ENCODE results near the gene HERPUD1.
"Not testable (repeated sequence)": the region's sequence is repeated elsewhere in the genome, so short reads cannot be mapped to it uniquely, and the experiment has no call there.

The HERPUD1 gene, protein sequence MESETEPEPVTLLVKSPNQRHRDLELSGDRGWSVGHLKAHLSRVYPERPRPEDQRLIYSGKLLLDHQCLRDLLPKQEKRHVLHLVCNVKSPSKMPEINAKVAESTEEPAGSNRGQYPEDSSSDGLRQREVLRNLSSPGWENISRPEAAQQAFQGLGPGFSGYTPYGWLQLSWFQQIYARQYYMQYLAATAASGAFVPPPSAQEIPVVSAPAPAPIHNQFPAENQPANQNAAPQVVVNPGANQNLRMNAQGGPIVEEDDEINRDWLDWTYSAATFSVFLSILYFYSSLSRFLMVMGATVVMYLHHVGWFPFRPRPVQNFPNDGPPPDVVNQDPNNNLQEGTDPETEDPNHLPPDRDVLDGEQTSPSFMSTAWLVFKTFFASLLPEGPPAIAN
- long read RNA-seq, donor 1, transcript HERPUD1-204 (8 exons, 2,946 nt), result major isoform, 25 of 41 reads
- long read RNA-seq, donor 1, partial matches to known transcripts, result 11 of 41 reads
- long read RNA-seq, donor 1, other reads (novel, unspliced or antisense), result 0 of 41 reads
- long read RNA-seq, donor 2, transcript HERPUD1-204 (8 exons, 2,946 nt), result major isoform, 12 of 24 reads
- long read RNA-seq, donor 2, partial matches to known transcripts, result 5 of 24 reads
- long read RNA-seq, donor 2, other reads (novel, unspliced or antisense), result 0 of 24 reads
- long read RNA-seq, donor 3, transcript HERPUD1-204 (8 exons, 2,946 nt), result major isoform, 14 of 32 reads
- long read RNA-seq, donor 3, partial matches to known transcripts, result 10 of 32 reads
- long read RNA-seq, donor 3, other reads (novel, unspliced or antisense), result 0 of 32 reads
- long read RNA-seq, donor 4, transcript HERPUD1-204 (8 exons, 2,946 nt), result major isoform, 23 of 28 reads
- long read RNA-seq, donor 4, partial matches to known transcripts, result 0 of 28 reads
- long read RNA-seq, donor 4, other reads (novel, unspliced or antisense), result 0 of 28 reads
- long read RNA-seq, donor 5, transcript HERPUD1-204 (8 exons, 2,946 nt), result major isoform, 32 of 53 reads
- long read RNA-seq, donor 5, partial matches to known transcripts, result 11 of 53 reads
- long read RNA-seq, donor 5, other reads (novel, unspliced or antisense), result 0 of 53 reads
- long read RNA-seq, donor 6, transcript HERPUD1-204 (8 exons, 2,946 nt), result major isoform, 34 of 55 reads
- long read RNA-seq, donor 6, transcript HERPUD1-216 (2 exons, 509 nt), result minor isoform, 5 of 55 reads
- long read RNA-seq, donor 6, partial matches to known transcripts, result 11 of 55 reads
- long read RNA-seq, donor 6, other reads (novel, unspliced or antisense), result 0 of 55 reads
- long read RNA-seq, donor 7, result 0 reads
- long read RNA-seq, donor 8, transcript HERPUD1-204 (8 exons, 2,946 nt), result major isoform, 38 of 43 reads
- long read RNA-seq, donor 8, partial matches to known transcripts, result 0 of 43 reads
- long read RNA-seq, donor 8, other reads (novel, unspliced or antisense), result 0 of 43 reads

DNA sequence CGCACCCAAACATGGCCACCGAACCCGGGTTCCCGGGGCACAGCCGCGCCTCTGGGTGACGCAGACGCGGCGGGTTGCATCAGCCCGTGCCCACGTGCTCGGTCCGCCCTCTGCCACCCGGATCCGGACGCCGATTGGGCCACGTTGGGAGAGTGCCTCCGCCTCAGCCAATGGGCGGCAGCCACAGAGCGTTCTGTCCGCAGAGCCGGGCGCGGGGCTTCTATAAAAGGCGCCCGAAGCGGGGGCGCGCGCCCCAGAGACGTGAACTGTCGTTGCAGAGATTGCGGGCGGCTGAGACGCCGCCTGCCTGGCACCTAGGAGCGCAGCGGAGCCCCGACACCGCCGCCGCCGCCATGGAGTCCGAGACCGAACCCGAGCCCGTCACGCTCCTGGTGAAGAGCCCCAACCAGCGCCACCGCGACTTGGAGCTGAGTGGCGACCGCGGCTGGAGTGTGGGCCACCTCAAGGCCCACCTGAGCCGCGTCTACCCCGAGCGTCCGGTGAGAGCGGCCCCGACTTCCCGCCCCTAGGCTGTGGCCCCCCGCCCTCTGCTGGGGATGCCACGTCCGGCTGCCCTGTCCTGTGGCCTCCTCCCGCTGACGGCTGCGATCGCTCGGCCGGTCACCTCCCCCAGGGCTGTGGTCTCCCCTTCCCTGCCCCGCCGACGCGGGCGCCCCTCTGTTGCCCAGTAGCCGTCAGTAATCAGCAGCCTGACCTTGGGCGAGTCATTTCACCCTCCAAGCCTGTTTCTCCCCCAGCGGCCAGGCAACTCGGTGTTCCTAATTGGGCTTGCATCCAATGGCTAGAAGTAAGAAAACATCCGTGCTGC is at the start of gene HERPUD1:
Gene HERPUD1, plus strand, starts transcription at position 251 of the 829 bp plus-strand sequence. Its CDS starts 103 bp downstream, at position 354.
- peak; percentile 93 for DNase-seq

DNA sequence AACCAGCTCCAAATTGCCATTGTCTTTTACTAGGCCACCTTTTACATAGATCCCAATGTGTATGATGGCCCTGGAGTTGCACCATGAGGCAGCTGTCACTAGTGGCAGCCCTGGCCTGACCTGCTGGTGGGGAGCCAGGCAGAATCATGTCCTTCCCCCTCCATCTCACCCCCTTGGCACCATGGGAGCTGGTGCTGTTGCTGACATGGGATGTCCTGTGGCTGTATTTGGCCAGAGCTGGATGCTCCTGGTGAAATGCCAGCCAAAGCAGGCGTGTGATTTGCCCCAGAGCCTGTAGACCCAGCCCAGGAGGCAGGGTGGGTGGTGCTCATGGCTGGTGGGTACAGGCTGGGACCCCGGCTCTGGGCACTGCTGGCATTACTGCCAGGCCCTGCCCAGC is 48.4 kb upstream of the HERPUD1 start:
- DNase-seq, result no peak

DNA sequence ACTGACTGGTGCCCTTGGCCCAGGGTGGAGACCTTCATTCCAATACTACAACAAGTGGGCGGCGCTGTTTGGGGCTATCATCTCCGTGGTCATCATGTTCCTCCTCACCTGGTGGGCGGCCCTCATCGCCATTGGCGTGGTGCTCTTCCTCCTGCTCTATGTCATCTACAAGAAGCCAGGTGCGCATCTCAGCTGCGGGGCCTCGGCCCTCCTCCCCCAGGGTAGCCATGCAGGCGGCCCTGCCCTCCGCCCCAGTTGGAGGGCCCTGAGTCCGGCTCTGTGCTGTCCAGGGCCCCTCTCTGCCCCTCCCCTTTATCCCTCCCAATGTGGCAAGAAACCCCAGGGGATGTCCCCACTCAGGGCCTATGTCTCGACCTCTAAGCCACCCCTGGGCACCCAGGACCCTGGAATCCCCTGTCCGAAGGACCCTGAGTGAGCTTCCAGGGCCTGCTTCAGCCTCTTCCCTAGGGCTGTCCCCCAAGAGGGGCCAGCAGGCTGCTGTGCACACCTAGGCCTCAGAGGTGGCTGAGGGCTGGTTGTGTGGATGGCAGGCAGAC is 47.8 kb upstream of the HERPUD1 start:
- no peak for DNase-seq

DNA sequence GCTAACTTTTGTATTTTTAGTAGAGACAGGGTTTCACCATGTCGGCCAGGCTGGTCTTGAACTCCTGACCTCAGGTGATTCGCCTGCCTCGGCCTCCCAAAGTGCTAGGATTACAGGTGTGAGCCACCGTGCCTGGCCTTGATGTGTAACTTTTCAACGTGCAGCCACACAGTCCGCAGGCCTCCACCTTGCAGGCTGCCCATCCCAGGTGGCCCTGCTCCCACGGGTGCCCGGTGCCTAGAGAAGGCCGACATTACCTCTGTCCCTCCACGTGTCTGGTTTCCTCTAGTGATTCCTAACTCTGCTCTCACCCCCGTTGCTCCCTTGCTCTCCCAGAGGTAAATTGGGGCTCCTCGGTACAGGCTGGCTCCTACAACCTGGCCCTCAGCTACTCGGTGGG is 47.0 kb upstream of the HERPUD1 start:
- not testable (repeated sequence) for DNase-seq

DNA sequence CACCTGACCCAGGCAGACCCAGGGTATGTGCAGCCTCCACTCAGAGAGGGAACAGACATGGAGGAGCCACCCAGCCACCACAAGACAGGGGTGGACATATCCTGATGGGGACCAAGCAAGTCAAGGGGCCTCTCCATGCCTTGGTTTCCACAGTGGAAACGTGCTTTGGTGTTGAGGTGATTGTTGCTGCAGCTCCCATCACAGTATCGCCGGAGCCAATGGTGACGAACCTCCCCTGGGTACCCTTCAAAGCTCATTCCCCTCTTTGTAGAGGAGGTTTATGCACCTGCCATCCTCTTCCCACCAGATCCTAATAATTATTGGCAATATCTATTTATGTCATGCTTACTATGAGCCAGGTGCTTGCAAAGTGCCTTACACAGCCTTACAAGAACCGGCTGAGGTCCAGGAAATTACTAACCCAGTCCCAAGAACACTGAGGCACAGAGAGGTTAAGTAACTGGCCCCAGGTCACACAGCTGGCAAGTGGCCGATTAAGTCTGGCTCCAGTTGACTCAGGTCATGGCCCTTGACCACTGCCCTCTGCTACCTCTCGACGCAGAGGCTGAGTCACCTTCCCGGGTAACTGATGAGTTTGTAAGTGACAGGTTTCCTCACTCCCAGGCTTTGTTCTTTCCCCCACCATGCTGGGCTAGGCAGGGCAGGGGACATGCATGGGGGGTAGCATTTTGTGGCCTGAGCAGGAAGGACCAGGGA is 46.3 kb upstream of the HERPUD1 start:
- DNase-seq, result no peak

DNA sequence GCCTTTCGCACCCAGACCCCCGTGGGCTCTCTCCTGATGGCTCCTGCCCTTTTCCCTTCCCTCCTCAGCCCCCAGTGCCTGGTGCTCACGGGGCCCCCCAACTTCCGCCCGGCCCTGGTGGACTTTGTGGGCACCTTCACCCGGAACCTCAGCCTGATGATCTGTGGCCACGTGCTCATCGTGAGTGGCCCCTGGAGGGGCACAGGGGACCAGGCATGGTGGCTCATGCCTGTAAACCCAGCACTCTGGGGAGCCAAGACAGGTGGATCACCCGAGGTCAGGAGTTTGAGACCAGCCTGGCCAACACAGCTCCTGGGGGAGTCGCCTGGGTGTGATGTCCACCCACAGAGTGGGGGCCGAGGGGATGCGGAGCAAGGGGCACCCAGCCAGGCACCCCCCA is 45.6 kb upstream of the HERPUD1 start:
- no peak for DNase-seq

DNA sequence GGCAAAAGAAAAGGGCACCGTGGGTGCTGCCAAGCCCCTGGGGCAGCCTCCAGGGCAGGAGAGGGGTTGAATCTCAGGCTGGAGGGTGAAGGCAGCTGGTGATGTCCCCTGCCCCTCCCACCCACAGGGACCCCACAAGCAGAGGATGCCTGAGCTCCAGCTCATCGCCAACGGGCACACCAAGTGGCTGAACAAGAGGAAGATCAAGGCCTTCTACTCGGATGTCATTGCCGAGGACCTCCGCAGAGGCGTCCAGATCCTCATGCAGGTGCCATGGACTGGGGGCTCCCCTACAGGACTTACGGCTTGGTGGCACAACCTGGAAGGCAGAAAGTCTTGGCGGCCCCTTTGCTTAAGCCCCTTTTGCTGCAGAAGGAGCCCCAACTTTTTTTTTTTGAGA is 45.1 kb upstream of the HERPUD1 start:
- DNase-seq, result no peak

DNA sequence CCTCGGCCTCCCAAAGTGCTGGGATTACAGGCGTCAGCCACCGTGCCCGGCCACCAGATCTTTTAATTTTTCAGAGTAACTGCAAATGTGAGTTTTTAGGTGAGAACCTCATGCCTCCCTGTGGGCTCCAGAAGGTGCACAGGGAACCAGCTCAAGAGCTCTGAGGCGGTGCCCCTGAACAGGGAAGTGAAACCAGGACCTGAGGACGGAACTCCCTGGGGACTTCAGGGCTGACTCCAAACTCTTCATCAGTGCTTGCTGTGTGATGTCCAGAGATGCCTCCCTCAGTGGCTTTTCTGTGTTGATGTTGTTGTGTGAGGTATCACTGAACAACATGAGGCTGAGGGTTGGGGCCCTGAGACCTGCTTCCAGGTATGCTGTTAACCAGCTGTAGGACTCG is 43.1 kb upstream of the HERPUD1 start:
- DNase-seq, result no peak

DNA sequence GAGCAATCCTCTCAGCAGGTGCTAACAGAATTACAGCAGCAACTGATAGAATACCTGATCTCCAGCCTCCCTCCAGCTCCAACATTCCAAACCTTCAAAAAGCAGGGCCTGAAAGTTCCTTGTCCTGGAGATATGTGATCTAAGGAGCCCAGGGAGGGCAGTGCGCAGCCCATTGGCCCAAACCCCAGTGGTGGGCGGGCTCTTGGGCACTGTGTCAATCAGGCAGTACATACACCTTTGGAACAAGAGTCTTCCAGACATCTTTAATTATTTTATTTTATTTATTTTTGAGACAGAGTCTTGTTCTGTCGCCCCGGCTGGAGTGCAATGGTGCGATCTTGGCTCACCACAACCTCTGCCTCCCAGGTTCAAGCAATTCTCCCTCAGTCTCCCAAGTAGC is 42.7 kb upstream of the HERPUD1 start:
- no peak for DNase-seq

DNA sequence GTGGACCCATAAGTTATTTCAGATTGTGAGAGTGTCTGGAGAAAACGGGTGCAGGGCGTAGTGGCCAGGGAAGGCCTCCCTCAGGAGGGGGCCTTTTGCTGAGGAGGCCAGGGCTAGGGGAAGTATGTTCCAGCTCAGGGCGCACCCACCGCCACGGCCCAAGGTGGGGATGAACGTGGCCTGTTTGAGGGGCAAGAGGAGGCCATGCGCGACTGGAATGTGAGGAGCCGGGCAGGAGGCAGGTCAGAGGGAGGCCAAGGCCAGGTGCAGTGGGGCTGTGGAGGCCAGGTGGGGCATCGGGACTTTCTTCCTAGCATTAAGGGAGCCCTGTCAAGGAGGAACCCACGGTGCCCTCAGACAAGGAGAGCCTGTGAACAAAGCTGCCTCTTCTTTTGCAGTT is 40.3 kb upstream of the HERPUD1 start:
- no peak for DNase-seq

DNA sequence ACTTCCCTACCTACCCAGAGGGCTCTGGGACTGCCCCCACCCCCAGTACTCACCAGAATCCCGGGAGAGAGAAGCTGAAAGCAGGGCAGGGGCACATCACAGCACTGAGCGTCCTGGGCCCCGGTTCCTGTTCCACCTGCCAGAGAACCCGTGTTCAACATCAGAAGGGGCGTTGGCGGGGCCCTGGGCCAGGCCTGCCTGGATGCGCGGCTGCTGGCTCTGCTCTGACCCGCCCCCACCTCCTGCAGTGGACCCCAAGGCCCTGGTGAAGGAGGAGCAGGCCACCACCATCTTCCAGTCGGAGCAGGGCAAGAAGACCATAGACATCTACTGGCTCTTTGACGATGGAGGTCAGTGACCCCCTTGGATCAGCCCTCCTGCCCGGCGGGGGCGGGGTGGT is 39.2 kb upstream of the HERPUD1 start:
- DNase-seq, result no peak

DNA sequence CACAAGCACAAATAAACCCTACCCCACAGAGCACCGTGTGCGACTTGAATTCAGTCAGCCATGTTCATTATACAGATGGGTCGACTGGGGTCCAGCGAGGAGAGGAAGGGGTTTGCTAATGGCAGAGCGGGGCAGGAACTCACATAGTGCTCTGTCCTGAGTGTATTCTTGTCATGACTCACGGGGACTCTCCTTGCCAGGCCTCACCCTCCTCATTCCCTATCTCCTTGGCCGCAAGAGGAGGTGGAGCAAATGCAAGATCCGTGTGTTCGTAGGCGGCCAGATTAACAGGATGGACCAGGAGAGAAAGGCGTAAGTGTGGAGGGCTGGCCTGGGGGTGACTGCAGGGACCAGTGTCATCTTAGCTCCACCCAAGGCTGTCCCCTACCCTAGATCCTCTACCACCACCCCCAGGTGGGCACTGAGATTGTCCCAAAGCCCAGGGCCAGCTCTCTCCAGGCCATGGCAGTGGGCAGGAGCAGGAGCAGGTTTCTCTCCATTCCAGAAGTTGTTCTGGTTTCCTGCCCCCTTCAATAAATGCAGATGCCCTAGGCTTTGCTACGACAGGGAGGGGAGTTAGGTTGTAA is 37.5 kb upstream of the HERPUD1 start:
- no peak for DNase-seq

DNA sequence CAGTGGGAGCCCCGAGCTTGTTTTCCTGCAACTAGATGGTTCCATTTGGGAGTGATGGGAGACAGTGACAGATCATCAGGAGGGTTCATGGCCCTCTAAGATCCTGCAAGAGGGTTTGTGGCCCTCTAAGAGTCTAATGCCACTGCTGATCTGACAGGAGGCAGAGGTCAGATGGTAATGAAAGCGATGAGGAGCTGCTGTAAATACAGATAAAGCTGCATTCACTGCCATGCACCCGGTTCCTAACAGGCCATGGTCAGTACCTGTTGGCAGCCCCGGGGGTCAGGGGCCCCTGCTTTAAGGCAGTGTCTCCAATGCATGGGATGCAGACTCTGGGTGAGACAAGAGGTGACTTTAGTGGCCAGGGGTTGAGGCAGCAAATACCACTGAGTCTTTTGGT is 36.1 kb upstream of the HERPUD1 start:
- no peak for DNase-seq

DNA sequence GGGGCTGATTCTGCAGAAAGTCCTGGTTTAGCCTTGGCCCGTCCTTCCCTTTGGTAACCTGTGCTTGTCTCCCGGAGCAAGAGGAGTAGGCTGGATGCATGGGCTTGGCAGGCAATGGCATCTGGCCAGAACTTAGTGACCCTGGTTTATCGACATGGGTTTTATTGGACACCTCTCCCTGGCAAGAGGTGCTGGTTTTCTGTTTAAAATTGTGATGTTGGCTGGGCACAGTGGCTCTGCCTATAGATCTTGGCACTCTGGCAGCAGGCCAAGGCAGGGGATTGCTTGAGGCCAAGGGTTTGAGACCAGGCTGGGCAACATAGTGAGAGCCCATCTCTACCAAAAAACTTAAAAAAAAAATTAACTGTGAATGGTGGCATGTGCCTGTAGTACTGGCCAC is 35.7 kb upstream of the HERPUD1 start:
- no peak for DNase-seq

DNA sequence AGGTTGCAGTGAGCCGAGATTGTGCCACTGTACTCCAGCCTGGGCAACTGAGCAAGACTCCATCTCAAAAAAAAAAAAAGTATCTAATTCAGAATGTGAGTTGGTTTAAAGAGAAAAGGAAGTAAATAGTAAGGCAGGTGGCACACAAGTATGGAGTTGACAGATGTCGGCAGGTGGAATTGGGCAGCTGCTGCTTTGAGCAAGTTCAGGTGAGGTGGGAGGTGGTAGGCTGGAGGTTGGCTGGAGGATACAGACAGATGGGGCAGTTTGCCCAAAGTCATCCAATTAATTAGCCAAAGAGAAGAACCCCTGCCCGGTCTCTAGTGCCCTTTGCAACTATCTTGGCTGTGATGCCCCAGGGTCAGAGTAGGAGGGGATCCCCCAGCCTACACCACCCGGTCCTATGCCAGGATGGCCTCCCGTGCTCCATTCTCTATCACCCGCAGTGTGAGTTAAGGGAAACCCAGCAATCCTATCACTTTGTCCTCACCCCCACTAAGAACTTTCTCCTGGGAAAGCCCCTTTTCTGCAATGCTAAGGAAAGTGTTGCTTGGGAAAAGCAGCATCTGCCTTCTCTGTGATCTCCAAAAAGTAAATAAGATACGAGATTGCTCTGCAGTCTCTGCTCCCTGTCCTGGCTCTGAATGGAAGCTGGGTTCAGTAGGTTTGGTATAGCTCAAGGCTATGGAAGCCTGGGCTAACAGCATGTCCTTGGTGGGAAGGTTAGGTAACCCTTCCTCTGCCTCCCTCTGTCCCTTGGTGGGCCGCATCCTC is 34.7 kb upstream of the HERPUD1 start:
- DNase-seq, result no peak

DNA sequence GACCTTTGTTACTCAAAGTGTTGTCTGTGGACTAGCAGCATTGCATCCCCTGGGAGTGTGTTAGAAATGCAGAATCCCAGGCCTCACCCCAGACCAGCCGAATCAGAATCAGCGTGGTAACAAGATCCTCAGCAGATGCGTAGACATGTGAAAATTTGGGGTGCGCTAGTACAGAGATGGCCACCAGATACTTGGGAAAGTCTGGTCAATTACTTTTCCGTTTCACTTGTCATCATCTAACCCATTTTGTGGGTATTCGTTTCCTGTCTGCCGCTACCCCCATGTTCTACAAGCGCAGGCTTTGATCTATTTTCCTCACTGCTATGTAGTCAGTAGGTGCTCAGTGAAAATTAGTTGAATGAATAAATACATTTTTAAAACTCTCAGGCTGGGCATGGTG is 33.1 kb upstream of the HERPUD1 start:
- no peak for DNase-seq

DNA sequence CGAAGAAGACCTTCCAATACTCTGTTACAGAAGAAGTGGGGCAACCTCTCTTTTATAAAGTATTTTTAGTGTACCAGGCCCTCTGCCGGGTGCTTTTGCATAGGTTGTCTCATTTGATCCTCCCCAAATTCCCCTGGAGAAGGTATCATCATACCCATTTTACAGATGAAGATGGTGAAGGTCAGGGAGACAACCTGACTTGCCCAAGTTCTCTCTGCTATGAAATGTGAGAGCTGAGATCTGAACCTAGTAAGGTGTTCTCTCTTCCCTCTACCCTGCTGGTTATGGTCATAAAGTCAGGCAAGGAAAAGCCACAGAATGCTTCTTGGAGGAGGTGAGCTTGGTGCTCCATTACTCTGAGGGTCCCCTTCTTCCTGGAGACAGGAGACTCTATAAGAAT is 28.1 kb upstream of the HERPUD1 start:
- no peak for DNase-seq

DNA sequence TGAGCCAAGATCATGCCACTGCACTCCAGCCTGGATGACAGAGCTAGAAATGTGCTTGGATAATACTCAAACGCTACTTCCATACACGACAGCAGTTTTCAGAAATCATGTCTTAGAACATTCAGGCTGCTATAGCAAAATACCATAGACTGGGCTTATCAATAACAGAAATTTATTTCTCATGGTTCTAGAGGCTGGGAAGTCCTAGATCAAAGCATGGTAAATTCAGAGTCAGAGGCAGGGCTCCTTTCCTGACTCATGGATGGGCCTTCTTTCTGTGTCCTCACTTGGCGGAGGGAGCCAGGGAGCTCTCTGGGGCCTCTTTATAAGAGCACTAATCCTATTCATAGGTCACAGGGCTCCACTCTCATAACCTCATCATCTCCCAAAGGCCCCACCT is 24.5 kb upstream of the HERPUD1 start:
- no peak for DNase-seq

DNA sequence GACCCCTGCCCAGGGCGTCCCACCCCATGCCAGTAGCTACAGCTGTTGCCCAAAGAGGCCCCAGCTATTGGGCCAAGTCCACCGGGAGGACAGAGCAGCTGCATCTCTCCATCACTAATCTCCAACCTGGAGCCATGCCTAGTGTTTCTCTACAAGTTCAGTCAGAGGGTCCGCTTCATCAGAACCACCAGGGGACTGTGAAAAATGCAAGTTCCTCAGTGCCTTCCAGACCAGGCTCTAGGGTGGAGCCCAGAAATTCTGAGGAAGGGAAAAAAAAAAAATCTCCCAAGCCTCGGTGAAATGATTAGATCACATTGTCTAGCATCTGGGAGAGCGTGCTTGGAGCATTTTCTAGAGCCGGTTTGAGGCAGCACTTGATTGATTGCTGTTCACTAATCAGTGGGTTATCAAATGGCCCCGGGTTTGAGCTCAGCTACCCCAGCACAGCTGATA is 22.4 kb upstream of the HERPUD1 start:
- DNase-seq, result no peak

Data from right kidney (tissue), 9 donors.